ENCODE measurements around the gene ZBTB34.

Gene ZBTB34

DNA sequence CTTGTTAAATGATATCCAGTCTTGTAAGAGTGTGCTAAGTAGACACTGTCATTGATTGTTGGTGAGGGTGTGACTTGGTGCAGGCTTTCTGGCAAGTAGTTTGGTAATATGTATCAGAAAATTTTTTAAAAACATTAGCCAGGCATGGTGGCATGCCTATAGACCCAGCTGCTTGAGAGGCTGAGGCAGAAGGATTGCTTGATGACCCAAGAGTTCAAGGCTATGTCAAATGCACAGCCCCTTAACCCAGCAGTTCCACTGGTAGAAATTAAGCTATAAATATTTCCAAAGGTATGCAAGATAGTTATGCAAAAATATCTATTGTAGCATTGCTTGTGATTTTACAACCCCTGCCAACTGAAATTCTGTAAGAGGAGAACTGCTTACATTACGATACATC is 31.4 kb upstream of the ZBTB34 start:
- TF ChIP-seq, protein P1, sequence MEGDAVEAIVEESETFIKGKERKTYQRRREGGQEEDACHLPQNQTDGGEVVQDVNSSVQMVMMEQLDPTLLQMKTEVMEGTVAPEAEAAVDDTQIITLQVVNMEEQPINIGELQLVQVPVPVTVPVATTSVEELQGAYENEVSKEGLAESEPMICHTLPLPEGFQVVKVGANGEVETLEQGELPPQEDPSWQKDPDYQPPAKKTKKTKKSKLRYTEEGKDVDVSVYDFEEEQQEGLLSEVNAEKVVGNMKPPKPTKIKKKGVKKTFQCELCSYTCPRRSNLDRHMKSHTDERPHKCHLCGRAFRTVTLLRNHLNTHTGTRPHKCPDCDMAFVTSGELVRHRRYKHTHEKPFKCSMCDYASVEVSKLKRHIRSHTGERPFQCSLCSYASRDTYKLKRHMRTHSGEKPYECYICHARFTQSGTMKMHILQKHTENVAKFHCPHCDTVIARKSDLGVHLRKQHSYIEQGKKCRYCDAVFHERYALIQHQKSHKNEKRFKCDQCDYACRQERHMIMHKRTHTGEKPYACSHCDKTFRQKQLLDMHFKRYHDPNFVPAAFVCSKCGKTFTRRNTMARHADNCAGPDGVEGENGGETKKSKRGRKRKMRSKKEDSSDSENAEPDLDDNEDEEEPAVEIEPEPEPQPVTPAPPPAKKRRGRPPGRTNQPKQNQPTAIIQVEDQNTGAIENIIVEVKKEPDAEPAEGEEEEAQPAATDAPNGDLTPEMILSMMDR (IDR thresholded peaks at IDR 0.05): no peak

DNA sequence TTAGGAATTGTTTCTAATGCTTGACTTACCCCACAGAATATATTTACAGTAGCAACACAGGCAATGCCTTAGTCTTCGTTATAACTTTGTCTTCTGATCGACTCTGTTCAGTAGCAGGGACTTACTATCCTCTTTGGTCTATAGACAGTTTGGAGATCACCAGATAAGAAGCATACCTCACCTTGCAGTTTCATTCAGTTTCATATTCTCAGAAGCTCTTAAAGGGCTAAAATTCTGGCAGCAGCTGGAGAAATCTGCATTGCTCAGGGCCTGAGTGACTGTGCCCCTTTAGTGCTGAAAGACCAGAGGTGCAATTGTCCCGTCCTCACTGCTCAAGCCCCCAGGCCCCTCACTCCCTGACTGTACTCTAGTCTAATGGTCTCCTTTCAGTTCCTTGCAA is 29.6 kb upstream of the ZBTB34 start:
- TF ChIP-seq, protein P1 (IDR thresholded peaks at IDR 0.05): no peak

DNA sequence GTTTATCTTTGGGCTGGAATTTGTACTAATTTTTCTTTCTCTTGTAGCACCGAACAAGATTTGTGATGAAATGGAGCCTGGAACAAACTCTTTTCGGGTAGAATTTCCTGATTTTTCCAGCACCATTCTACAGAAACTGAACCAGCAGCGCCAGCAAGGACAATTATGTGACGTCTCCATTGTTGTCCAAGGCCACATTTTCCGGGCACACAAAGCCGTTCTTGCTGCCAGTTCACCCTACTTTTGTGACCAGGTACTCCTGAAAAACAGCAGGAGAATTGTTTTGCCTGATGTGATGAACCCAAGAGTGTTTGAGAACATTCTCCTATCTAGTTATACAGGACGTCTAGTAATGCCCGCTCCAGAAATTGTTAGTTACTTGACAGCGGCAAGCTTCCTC is 28.0 kb upstream of the ZBTB34 start:
- TF ChIP-seq, protein P1 (IDR thresholded peaks at IDR 0.05): no peak

DNA sequence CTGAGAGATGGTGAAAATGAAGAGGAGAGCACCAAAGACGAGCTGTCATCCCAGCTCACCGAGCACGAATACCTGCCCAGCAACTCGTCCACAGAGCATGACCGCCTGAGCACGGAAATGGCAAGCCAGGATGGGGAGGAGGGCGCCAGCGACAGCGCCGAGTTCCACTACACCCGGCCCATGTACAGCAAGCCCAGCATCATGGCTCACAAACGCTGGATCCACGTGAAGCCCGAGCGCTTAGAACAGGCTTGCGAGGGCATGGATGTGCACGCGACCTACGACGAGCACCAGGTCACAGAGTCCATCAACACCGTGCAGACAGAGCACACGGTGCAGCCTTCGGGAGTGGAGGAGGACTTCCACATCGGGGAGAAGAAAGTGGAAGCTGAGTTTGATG is 27.4 kb upstream of the ZBTB34 start:
- TF ChIP-seq, protein P1 (IDR thresholded peaks at IDR 0.05): no peak

DNA sequence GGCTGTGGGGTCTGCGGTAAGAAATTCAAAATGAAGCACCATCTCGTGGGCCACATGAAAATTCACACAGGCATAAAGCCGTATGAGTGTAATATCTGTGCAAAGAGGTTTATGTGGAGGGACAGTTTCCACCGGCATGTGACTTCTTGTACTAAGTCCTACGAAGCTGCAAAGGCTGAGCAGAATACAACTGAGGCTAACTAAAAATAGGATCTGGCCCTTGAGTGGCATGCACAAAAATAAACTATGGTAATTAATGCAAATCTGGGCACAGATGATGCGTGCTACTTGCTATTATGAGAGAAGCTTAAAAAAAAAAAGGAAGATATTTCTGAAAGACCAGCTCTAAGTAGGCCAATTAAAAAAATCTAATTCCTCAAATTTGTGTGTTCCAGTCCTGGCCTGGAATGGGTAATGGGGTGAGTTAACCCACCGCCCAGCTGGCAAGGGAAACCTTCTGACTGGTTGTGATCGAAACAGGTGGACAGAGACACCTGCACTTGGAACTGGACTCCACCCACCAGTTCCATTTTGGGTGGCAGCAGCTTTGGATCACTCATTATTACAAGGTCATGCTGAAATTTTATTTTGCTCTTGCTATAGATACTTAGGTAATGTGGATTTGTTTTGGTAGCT is 26.6 kb upstream of the ZBTB34 start:
- TF ChIP-seq, protein P1 (IDR thresholded peaks at IDR 0.05): no peak

DNA sequence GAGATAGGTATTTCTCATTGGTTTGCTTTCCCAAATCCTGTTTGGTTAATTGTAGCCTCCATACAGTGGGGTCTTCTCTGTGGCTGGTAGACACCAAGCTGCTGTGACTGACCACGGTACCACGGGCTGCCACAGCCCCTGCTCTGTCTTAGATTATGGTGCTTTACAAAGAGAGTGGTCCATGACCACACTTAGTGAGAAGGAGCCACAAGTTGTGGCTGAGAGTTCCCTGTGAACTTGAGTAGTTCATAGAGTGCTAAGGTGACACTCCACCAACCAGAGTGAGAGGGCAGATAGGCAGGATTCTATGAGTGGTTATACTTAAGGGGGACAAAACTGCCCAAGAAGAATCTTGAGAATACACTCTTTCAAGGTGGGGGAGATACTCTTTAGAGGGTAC is 25.8 kb upstream of the ZBTB34 start:
- TF ChIP-seq, protein P1 (IDR thresholded peaks at IDR 0.05): no peak

DNA sequence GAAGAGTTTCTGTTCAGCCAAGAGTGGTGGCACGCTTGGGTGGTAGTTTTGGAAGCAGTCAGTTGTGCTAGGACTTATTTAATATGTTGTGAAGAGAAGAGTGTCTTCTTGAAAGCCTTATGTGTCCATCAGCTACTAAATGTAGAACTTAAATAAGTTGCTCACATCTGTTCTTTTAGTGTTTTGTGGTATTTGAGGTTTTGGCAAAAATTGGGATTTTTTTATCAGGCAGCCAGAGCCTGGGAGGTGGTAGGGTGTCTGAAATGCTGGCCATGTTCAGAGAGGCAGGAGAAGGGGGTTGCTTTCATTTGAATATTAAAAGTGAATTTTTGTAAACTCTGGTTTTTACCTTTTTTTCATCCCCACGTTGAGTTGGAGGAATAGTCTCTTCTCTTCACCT is 24.2 kb upstream of the ZBTB34 start:
- TF ChIP-seq, protein P1 (IDR thresholded peaks at IDR 0.05): no peak
